NCI-H2081 treated with DMSO at 0.1 percent for 48 hours (cell line): ENCODE results near the gene TBC1D14.
A peak's percentile ranks its signal among the peaks of the same experiment; 100 is the strongest.

ENCODE experiments used
- DNase-seq: peaks from one replicate; lab custom pipeline; 2025; lab: John Stamatoyannopoulos, UW

Gene TBC1D14

GRCh38 chr4:6909113-6909969, at the start of gene TBC1D14:
TBC1D14 (plus strand) TSS chr4:6909826; CDS start chr4:6923390, 13,564 bp downstream.
- peak; percentile 37 for DNase-seq

GRCh38 chr4:6868386-6868785, 41.2 kb upstream of the TBC1D14 start:
- DNase-seq, result no peak

- DNase-seq, result no peak
Measured at GRCh38 chr4:6869944-6870343, 39.7 kb upstream of the TBC1D14 start.

GRCh38 chr4:6873291-6873690, 36.3 kb upstream of the TBC1D14 start:
- DNase-seq, result no peak

- DNase-seq, result peak; percentile 26
Measured at GRCh38 chr4:6873792-6874461, 35.7 kb upstream of the TBC1D14 start.

- no peak for DNase-seq
Measured at GRCh38 chr4:6874981-6875380, 34.6 kb upstream of the TBC1D14 start.

GRCh38 chr4:6875431-6875831, 34.2 kb upstream of the TBC1D14 start:
- no peak for DNase-seq

GRCh38 chr4:6876440-6876839, 33.2 kb upstream of the TBC1D14 start:
- no peak for DNase-seq

GRCh38 chr4:6877067-6877466, 32.6 kb upstream of the TBC1D14 start:
- no peak for DNase-seq

GRCh38 chr4:6878451-6879059, 31.1 kb upstream of the TBC1D14 start:
- DNase-seq, result no peak

GRCh38 chr4:6880691-6881090, 28.9 kb upstream of the TBC1D14 start:
- no peak for DNase-seq

GRCh38 chr4:6881908-6882307, 27.7 kb upstream of the TBC1D14 start:
- no peak for DNase-seq

GRCh38 chr4:6884341-6884870, 25.2 kb upstream of the TBC1D14 start:
- DNase-seq, result no peak

- DNase-seq, result no peak
Measured at GRCh38 chr4:6885953-6886557, 23.6 kb upstream of the TBC1D14 start.

GRCh38 chr4:6886886-6887285, 22.7 kb upstream of the TBC1D14 start:
- no peak for DNase-seq

- no peak for DNase-seq
Measured at GRCh38 chr4:6887591-6888371, 21.8 kb upstream of the TBC1D14 start.

GRCh38 chr4:6888506-6889071, 21.0 kb upstream of the TBC1D14 start:
- no peak for DNase-seq

GRCh38 chr4:6889101-6889735, 20.4 kb upstream of the TBC1D14 start:
- no peak for DNase-seq

GRCh38 chr4:6889736-6890324, 19.8 kb upstream of the TBC1D14 start:
- no peak for DNase-seq

GRCh38 chr4:6890358-6890757, 19.3 kb upstream of the TBC1D14 start:
- DNase-seq, result no peak
